Activated B cell treated with CpG ODN at 0.5 μM for 24 hours (primary cell): ENCODE data around the gene HIGD2B. TPM values are rescaled to one million over a fixed set of nuclear protein-coding genes. Genes with fewer than 3 reads are reported as not detected.
A peak's percentile ranks its signal among the peaks of the same experiment; 100 is the strongest.

Source experiments
- ATAC-seq: fragments of 200-7000 bp; cut with Tn5 transposase; one replicate; pipeline ENCODE4 v1.10.0; 2021; ENCODE audit warnings: low read depth, mild to moderate bottlenecking, moderate library complexity
- CTCF ChIA-PET: fragments of 350-600 bp; sonication (Branson Sonifier 250); formaldehyde crosslinking; loops from one replicate; lab custom pipeline; 2021; ENCODE audit warnings: antibody characterized with exemption; lab: Charles Lee
- POLR2A ChIA-PET: fragments of 350-600 bp; sonication (Branson Sonifier 250); formaldehyde crosslinking; loops from one replicate; lab custom pipeline; 2021; ENCODE audit warnings: antibody characterized with exemption; lab: Charles Lee
- DNase-seq: peaks from one replicate; pipeline ENCODE4 v3.0.0; 2022
- H3K27ac Mint-ChIP-seq: one replicate; pipeline ENCODE4 v1.8.0; 2020; ENCODE audit warnings: mixed read lengths
- H3K27me3 Mint-ChIP-seq: one replicate; pipeline ENCODE4 v1.8.0; 2021; ENCODE audit warnings: mixed read lengths
- H3K36me3 Mint-ChIP-seq: one replicate; pipeline ENCODE4 v1.8.0; 2021; ENCODE audit warnings: low read depth, mixed read lengths
- H3K4me1 Mint-ChIP-seq: one replicate; pipeline ENCODE4 v1.8.0; 2021; ENCODE audit warnings: mixed read lengths
- H3K4me3 Mint-ChIP-seq: one replicate; pipeline ENCODE4 v1.8.0; 2020; ENCODE audit warnings: mild to moderate bottlenecking, mixed read lengths
- H3K9me3 Mint-ChIP-seq: one replicate; pipeline ENCODE4 v1.8.0; 2020; ENCODE audit warnings: mixed read lengths
- intact Hi-C: fragments of 100-400 bp; cut with micrococcal nuclease; formaldehyde crosslinking; loops from one replicate; pipeline ENCODE4 v1.15.1; 2024
- total RNA-seq: library from RNA; stranded (reverse); gene quantifications from 2 replicates; pipeline ENCODE4 v1.2.3, GENCODE V29; 2022
- TF ChIP-seq, protein P1 (sequence below): fragments of 200-600 bp; IDR thresholded peaks from one replicate; pipeline ENCODE4 v1.8.0; 2022; ENCODE audit warnings: antibody characterized with exemption, mild to moderate bottlenecking

The HIGD2B gene
- total RNA-seq, result 0.20 and 0.55 TPM in 2 replicates

GRCh38 chr15:72685925-72686794 lies at the start of gene HIGD2B, which contains the start of gene BBS4:
TSS of gene HIGD2B (minus strand) at chr15:72686182. CDS start at chr15:72676374, 9,808 bp downstream.
TSS of gene BBS4 (plus strand) at chr15:72686207. CDS start at chr15:72686228, 21 bp downstream.
- TF ChIP-seq, protein P1, sequence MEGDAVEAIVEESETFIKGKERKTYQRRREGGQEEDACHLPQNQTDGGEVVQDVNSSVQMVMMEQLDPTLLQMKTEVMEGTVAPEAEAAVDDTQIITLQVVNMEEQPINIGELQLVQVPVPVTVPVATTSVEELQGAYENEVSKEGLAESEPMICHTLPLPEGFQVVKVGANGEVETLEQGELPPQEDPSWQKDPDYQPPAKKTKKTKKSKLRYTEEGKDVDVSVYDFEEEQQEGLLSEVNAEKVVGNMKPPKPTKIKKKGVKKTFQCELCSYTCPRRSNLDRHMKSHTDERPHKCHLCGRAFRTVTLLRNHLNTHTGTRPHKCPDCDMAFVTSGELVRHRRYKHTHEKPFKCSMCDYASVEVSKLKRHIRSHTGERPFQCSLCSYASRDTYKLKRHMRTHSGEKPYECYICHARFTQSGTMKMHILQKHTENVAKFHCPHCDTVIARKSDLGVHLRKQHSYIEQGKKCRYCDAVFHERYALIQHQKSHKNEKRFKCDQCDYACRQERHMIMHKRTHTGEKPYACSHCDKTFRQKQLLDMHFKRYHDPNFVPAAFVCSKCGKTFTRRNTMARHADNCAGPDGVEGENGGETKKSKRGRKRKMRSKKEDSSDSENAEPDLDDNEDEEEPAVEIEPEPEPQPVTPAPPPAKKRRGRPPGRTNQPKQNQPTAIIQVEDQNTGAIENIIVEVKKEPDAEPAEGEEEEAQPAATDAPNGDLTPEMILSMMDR, result no peak
- Mint-ChIP-seq H3K27ac (peak within 1 kb of the TSS; percentile 93), H3K4me1 (peaks cover 20% of the 10 kb centered on the region), H3K27me3 (no peaks in the 10 kb centered on the region), H3K4me3 (peak within 1 kb of the TSS; percentile 97), H3K36me3 (peaks cover 8% of the 10 kb centered on the region), H3K9me3 (no peaks in the 10 kb centered on the region)
- ATAC-seq (peak; percentile 93), DNase-seq (peak; percentile 83)
- ChIA-PET POLR2A (interaction anchor here (0.5 to 2.1 kb wide), 10 partner anchors 11 to 458 kb away, joined by 3 to 15 read pairs (median 4); partner anchors contain the start of genes ADPGK and HEXA), CTCF (interaction anchor here (0.6 to 2.1 kb wide), 2 partner anchors 15 to 619 kb away, joined by 3 to 6 read pairs; no protein-coding TSS in a partner anchor)
- intact Hi-C loops, result loop anchor here (1.0 to 5.0 kb wide), 8 partner anchors 97 to 568 kb away; partner anchors contain the start of genes ADPGK, ARIH1, CELF6 and HEXA

- no peaks in the 10 kb centered on the region for H3K27me3 Mint-ChIP-seq
- ATAC-seq, result no peak
- no peak for DNase-seq
- peaks cover 73% of the 10 kb centered on the region for H3K36me3 Mint-ChIP-seq
- H3K4me3 Mint-ChIP-seq, result no peak overlapping the region
- ChIA-PET CTCF (interaction anchor here (4.9 kb wide), 1 partner anchor 13 kb away, joined by 18 read pairs; no protein-coding TSS in a partner anchor), POLR2A (no interaction called here)
- intact Hi-C loops, result no loop called here
- no peaks in the 10 kb centered on the region for H3K9me3 Mint-ChIP-seq
- TF ChIP-seq, protein P1, result no peak
- peaks cover 11% of the 10 kb centered on the region for H3K4me1 Mint-ChIP-seq
- no peak overlapping the region for H3K27ac Mint-ChIP-seq
Observed at GRCh38 chr15:72735111-72735510, 49.1 kb upstream of the HIGD2B start.

- Mint-ChIP-seq H3K27me3 (no peaks in the 10 kb centered on the region), H3K4me1 (peaks cover 3% of the 10 kb centered on the region), H3K9me3 (no peaks in the 10 kb centered on the region), H3K4me3 (no peak overlapping the region), H3K36me3 (peaks cover 65% of the 10 kb centered on the region), H3K27ac (no peak overlapping the region)
- DNase-seq, result no peak
- ChIA-PET POLR2A (no interaction called here), CTCF (no interaction called here)
- TF ChIP-seq, protein P1, result no peak
- ATAC-seq, result no peak
- intact Hi-C loops, result no loop called here
Observed at GRCh38 chr15:72733941-72734738, 48.2 kb upstream of the HIGD2B start.

DNA sequence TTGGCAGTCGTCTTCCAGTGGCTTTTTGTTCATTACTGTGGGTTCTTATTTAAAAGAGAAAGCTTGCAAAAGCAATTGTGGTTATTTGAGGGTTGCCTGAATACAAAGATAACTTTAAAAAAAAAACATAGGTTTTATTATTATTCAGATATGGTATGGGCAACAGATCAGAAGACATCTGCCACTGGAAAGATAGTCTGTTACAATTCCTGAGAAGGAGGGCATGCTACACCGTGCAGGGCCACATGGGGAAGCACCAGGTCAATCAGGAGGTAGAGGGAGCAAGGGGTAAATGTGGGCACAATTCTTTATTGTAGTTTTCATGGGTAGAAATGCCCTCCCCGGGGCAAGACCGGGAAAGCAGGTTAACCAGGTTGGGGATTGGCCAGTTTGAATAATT lies 46.5 kb upstream of the HIGD2B start:
- no peak overlapping the region for H3K27ac Mint-ChIP-seq
- intact Hi-C loops, result no loop called here

More for the DNA sequence above, 46.5 kb upstream of the HIGD2B start:
- DNase-seq, result no peak
- Mint-ChIP-seq H3K4me1 (no peaks in the 10 kb centered on the region), H3K9me3 (no peaks in the 10 kb centered on the region), H3K36me3 (peaks cover 59% of the 10 kb centered on the region), H3K4me3 (no peak overlapping the region), H3K27me3 (no peaks in the 10 kb centered on the region)
- CTCF ChIA-PET, result no interaction called here
- POLR2A ChIA-PET, result no interaction called here
- no peak for ATAC-seq
- TF ChIP-seq, protein P1, result no peak
